GM13976 (cell line): ENCODE measurements around the gene SV2B.

Source experiments
- DNase-seq: peaks from one replicate; pipeline ENCODE4 v3.0.0; 2012; ENCODE audit warnings: low spot score
- CTCF ChIP-seq: IDR thresholded peaks from 2 replicates; pipeline ENCODE4 v1.5.1; 2012; ENCODE audit warnings: borderline replicate concordance, mild to moderate bottlenecking; ENCODE audit not compliant: insufficient read depth; ENCODE audit errors: extremely low read depth, missing control alignments, control extremely low read depth
- in situ Hi-C: fragments of 300-500 bp; cut with MboI; formaldehyde crosslinking; loops from one replicate; pipeline ENCODE4 v1.12.0; 2022; ENCODE audit warnings: low sequenced_read_pairs, mixed read lengths, inconsistent platforms; ENCODE audit not compliant: unreplicated experiment

The SV2B gene

GRCh38 chr15:91275844-91276243, 175.8 kb downstream of the SV2B start:
- DNase-seq = no peak
- in situ Hi-C loops = no loop called here
- no peak for TF ChIP-seq CTCF

GRCh38 chr15:91278951-91279350, 178.9 kb downstream of the SV2B start:
- in situ Hi-C loops = no loop called here
- no peak for DNase-seq
- TF ChIP-seq CTCF = no peak

- in situ Hi-C loops = no loop called here
These were observed 179.4 kb downstream of the SV2B start for GRCh38 chr15:91279486-91279885.

GRCh38 chr15:91281947-91282346, 181.9 kb downstream of the SV2B start:
- in situ Hi-C loops = no loop called here
- no peak for DNase-seq
- TF ChIP-seq CTCF = no peak

More at GRCh38 chr15:91279486-91279885, 179.4 kb downstream of the SV2B start:
- TF ChIP-seq CTCF = no peak
- DNase-seq = no peak

GRCh38 chr15:91282486-91282885, 182.4 kb downstream of the SV2B start:
- TF ChIP-seq CTCF = no peak
- no peak for DNase-seq
- in situ Hi-C loops = no loop called here

- no peak for TF ChIP-seq CTCF
- no peak for DNase-seq
- in situ Hi-C loops = no loop called here
These were observed 183.1 kb downstream of the SV2B start for GRCh38 chr15:91283155-91283554.
